ENCODE measurements around the gene GRB14.
"Not testable (repeated sequence)": the region's sequence is repeated elsewhere in the genome, so short reads cannot be mapped to it uniquely, and the experiment has no call there.

GRB14 gene

GRCh38 chr2:164478205-164478604 is 143.1 kb downstream of the GRB14 start:
- no peak for DNase-seq (ENCODE audit: low spot score)
- H3K4me3 ChIP-seq = no peak overlapping the region
- TF ChIP-seq, protein P1, sequence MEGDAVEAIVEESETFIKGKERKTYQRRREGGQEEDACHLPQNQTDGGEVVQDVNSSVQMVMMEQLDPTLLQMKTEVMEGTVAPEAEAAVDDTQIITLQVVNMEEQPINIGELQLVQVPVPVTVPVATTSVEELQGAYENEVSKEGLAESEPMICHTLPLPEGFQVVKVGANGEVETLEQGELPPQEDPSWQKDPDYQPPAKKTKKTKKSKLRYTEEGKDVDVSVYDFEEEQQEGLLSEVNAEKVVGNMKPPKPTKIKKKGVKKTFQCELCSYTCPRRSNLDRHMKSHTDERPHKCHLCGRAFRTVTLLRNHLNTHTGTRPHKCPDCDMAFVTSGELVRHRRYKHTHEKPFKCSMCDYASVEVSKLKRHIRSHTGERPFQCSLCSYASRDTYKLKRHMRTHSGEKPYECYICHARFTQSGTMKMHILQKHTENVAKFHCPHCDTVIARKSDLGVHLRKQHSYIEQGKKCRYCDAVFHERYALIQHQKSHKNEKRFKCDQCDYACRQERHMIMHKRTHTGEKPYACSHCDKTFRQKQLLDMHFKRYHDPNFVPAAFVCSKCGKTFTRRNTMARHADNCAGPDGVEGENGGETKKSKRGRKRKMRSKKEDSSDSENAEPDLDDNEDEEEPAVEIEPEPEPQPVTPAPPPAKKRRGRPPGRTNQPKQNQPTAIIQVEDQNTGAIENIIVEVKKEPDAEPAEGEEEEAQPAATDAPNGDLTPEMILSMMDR (IDR thresholded peaks at IDR 0.05) = no peak
- H3K27ac ChIP-seq = no peak overlapping the region

- TF ChIP-seq, protein P1 (IDR thresholded peaks at IDR 0.05) = no peak
- no peak overlapping the region for H3K4me3 ChIP-seq
- no peak for DNase-seq (ENCODE audit: low spot score)
- no peak overlapping the region for H3K27ac ChIP-seq
Observed at GRCh38 chr2:164474873-164475272, 146.4 kb downstream of the GRB14 start.

GRCh38 chr2:164473021-164473420 is 148.3 kb downstream of the GRB14 start:
- TF ChIP-seq, protein P1 (IDR thresholded peaks at IDR 0.05) = no peak
- H3K27ac ChIP-seq = no peak overlapping the region
- no peak for DNase-seq (ENCODE audit: low spot score)
- H3K4me3 ChIP-seq = no peak overlapping the region

DNA sequence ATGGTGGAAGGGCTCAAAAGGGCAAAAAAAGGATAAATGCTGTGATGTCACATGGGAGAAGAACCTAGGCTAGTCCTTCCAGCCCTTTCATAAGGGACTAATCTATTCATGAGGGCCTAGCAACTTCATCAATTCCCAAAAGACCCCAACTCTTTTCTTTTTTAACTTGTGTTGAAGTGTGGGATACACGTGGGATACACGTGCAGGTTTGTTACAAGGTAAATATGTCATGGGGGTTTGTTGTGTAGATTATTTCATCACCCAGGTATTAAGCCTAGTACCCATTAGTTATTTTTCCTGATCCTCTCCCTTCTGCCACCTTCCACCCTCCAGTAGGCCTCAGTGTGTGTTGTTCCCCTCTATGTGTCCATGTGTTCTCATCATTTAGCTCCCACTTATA is 156.2 kb downstream of the GRB14 start:
- not testable (repeated sequence) for DNase-seq (ENCODE audit: low spot score); H3K4me3 ChIP-seq; H3K27ac ChIP-seq

GRCh38 chr2:164464376-164464775 is 156.9 kb downstream of the GRB14 start:
- no peak overlapping the region for H3K4me3 ChIP-seq
- no peak overlapping the region for H3K27ac ChIP-seq
- DNase-seq (ENCODE audit: low spot score) = no peak
- TF ChIP-seq, protein P1 (IDR thresholded peaks at IDR 0.05) = no peak

GRCh38 chr2:164458792-164459191 is 162.5 kb downstream of the GRB14 start:
- no peak overlapping the region for H3K4me3 ChIP-seq
- H3K27ac ChIP-seq = no peak overlapping the region
- DNase-seq (ENCODE audit: low spot score) = no peak
- TF ChIP-seq, protein P1 (IDR thresholded peaks at IDR 0.05) = no peak

- DNase-seq (ENCODE audit: low spot score) = no peak
- TF ChIP-seq, protein P1 (IDR thresholded peaks at IDR 0.05) = no peak
- H3K27ac ChIP-seq = no peak overlapping the region
- no peak overlapping the region for H3K4me3 ChIP-seq
Observed at GRCh38 chr2:164457271-164457670, 164.0 kb downstream of the GRB14 start.

DNA sequence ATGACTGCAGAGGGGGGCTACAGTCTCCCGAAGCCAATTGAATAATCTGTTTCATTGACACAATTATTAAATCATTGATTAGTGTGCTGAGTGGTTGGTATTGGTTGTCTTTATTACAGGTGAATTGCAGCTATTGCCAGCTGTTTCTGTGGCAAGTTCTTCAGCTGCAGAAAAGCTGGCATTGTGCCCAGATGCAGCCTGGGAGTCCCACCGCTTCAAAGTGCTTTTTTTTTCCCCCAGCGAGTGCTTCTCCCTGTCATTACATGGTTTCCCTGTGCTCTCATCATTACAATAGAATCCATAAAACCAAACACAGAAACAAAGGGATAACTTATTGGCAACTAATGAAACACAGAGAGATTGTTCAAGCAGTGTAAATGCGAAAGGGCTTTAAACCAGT is 164.7 kb downstream of the GRB14 start:
- no peak overlapping the region for H3K4me3 ChIP-seq
- TF ChIP-seq, protein P1 (IDR thresholded peaks at IDR 0.05) = no peak
- no peak overlapping the region for H3K27ac ChIP-seq
- DNase-seq (ENCODE audit: low spot score) = no peak
